Stimulated activated naive CD4-positive, alpha-beta T cell treated with Interleukin-2 at 50 U/mL for 16 hours (primary cell): ENCODE results near the gene SPSB1.

ENCODE experiments used
- DNase-seq: peaks from one replicate; lab custom pipeline; 2025; lab: John Stamatoyannopoulos, UW

The SPSB1 gene

GRCh38 chr1:9292361-9293240 lies at the start of gene SPSB1:
TSS of gene SPSB1 (plus strand) at chr1:9292894. CDS start at chr1:9355892, 62,998 bp downstream.
- DNase-seq, result peak; percentile 54

DNA sequence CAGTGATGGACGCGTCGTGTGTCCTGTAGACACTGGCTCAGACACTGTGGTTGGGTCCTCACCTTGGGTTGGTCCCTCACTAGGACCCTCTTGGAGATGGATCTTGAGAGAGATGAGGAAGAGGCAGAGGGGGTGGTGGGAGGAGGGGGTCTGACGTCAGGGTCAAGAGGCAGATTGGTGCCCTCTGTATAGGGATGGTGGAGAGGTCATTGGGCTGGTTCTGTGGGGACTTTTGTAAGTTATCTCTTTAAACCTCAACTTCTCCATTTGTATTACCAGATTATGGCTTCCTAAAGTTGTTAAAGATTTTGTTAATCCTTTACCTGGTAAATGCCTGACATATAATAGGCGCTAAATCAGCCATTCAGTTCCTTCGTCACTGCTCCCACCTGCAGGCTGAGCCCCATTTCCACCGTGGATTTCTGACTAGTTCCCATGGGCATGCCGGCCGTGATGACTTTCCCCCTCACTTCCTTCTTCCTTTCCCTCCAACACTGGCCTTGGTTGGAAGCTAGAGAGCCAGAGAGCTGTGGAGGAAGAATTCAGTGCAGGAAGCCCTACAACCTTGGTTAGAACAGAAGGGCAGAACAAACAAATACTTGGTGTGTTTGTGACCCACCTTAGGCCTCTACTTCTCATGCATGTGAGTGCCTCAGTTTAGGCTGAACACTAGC lies 49.5 kb upstream of the SPSB1 start:
- DNase-seq, result no peak

- no peak for DNase-seq
Measured at GRCh38 chr1:9244501-9245229, 48.0 kb upstream of the SPSB1 start.

- no peak for DNase-seq
Measured at GRCh38 chr1:9245230-9245619, 47.5 kb upstream of the SPSB1 start.

DNA sequence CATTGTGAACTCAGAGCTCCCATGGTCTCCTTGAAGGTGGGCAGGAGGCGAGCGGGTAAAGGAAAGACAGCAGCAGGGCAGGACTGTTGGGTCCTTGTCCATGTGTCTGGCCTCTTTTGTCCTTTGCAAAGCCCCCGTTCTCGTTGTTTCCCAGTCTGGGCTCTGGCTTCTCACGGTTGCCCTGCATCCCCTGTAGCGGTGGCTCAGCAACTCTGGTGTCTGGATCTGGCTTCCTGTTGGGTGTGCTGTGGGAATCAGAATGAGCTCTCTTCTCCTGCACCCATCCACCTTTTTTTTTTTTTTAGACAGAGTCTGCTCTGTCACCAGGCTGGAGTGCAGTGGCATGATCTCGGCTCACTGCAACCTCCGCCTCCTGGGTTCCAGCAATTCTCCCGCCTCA lies 47.0 kb upstream of the SPSB1 start:
- DNase-seq, result no peak

DNA sequence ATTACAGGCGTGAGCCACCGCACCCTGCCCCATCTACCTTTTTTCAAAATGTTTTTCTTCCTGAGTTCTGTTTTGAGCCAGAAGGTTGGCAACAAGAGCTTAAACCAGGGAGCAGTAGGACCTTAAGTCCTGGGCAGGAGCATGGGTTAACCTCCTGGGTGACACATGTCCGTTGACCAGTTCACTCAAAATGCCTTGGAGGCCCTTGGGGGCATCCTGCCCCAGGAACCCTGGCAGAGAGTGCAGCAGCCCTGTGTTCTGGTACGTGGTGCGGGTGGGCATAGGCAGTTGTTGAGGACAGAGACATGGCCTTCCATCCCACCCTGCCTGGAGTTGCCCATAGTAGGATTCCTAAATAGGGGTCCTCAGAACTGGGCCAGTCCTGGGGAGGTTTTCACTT lies 46.5 kb upstream of the SPSB1 start:
- no peak for DNase-seq

GRCh38 chr1:9246841-9247785 lies 45.6 kb upstream of the SPSB1 start:
- DNase-seq, result no peak

DNA sequence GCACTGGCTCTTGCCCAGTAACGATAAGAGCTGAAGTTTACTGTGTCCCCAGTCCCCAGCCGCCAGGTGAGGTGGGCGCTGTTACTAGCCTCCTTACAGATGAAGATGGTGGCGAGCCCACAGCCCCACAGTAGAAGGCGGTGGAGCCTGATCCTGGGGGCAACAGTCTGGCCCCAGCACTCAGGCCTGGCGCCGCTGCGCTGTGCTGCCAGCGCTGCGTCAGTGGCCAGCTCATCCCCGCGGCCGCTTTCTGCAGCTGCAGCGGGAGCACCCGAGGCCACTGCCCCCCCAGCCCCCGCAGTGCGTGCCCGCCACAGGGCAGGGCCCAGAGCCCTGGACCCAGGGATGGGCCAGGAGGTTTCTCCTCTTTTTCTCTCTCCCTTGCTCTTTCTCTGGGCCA lies 44.8 kb upstream of the SPSB1 start:
- DNase-seq, result no peak

DNA sequence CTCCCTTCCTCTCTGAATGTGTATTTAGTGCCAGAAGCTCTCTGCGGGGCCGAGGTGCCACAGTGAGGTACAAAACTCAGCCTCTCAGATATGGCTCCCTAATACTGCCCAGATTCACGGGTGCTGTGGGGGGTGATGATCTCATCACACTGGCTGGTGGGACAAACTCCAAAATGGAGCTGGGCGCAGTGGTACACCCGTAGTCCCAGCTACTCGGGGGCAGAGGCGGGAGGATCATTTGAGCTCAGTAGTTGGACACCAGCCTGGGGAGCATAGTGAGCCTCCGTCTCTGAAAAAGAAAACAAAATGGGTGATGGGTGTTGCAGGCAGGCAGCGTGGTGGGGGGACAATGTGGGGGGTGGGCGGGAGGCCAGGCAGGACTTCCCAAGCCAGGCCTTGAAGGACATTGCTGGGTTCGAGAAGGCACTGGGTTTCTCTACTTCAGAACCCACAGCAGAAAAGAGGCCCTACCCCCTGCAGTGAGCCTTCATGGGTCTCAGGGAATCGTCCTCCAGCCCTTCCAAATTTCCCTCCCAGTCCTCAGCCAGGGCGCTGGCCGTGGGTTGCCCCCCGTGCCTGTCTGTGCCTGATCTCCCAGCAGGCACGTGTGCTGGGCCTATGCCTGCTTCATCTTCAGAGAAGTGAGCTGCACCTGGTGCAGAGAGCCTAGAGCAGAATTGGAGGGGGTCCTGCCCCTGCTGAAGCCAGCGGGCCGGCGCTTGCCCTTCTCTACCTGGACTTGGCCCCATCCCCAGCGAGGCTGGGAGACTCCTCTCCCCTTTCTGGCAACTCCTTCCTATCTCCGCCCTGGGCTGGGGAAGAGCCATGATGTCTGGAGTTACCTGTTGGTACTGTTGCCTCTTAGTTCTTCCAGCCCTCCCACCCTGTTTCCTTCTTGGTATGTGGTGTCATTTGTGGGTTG lies 44.1 kb upstream of the SPSB1 start:
- no peak for DNase-seq

DNA sequence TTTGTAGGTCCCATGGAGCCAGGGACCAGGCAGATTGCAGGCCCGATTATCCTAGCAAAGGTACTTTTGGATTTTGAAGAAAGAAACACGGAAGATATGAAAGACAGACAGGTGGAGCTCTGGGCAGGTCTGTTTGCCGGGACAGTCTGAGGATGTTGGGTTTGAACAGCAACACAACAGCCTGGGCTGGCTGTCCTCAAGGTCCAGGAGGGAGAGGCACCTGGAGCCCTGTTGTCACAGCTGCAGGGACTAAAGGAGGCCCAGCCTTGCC lies 43.5 kb upstream of the SPSB1 start:
- no peak for DNase-seq

GRCh38 chr1:9249534-9250410 lies 42.9 kb upstream of the SPSB1 start:
- no peak for DNase-seq

DNA sequence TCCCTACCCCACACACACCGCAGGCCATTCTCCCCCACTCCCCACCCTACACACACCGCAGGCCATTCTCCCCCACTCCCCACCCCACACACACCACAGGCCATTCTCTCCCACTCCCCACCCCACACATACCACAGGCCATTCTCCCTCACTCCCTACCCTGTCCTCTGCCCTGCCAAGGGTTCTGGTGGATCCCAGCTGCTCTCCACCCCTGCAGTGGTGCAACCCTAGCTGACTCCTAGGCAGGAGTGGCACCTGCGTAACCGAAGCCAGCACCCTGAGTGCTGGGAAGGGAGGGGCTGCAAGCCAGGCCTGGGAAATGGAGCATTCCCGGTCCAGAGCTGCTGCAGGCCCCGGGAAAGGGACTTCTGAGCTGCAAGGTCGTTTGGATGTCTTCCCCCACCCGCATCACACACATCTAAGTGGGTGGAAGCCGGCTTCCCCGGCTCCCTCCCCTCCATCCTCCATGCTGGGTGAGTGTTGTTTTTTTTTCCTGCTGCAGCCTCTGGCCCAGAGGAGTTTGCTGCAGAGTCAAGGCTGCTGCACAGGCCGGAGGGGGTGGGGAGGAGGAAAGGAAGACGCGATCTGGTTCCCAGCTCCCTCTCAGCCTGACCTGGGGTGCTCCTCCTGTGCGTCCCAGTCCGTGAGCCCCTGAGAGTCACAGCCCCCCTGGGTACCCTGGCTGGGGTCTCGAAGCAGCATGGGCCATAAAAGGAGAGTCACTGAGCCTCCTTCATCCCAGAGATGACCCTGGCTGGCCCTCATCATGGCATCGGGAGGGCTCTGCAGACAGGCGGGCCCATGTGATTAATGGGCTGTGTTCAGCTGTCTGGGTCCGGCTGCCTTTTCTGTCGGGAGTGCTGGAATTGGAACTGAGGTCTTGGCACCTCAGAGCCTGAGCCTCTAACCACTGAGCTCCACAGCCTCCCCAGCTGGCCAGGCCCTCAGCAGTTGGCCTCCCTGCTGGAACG lies 42.0 kb upstream of the SPSB1 start:
- no peak for DNase-seq

DNA sequence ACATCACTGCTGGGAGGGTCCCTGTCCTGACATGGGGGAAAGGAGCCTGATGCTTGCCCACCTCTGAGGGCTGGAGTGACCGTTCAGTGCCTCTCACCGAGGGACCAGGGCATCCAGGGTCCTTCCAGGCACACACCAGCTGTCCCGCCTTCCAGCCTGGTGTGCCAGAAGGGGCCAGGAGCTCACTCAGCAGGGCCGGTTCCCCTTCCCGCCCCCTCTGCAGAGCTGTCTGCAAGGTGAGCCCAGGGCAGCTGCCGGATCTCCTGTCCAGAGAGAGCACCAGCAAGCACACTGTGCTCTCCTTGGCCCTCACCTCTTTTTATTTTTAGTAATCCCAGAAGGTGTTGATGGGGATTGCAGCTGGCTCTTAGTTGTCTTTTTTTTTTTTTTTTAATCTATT lies 41.2 kb upstream of the SPSB1 start:
- DNase-seq, result no peak

- DNase-seq, result no peak
Measured at GRCh38 chr1:9253004-9253403, 39.7 kb upstream of the SPSB1 start.

- no peak for DNase-seq
Measured at GRCh38 chr1:9253453-9254105, 39.1 kb upstream of the SPSB1 start.

DNA sequence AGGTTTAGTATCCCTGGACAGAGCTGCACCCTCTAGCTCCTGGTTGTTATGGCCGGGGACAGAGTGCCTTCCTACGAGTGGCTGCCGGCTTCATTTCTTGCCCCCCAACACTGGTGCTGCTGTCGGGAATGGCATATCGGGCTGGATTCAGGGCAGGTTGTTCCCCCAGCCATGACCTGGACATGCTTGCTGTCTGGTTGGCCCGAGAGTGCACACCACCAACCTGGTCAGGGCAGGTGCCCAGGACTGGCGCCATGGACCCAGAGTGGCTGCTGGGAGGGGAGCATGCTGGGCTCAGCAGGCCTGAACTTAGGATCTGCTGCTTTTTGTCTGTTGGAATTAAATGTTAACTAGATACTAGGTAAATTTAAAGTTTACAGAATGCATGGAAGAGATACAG lies 36.4 kb upstream of the SPSB1 start:
- no peak for DNase-seq

DNA sequence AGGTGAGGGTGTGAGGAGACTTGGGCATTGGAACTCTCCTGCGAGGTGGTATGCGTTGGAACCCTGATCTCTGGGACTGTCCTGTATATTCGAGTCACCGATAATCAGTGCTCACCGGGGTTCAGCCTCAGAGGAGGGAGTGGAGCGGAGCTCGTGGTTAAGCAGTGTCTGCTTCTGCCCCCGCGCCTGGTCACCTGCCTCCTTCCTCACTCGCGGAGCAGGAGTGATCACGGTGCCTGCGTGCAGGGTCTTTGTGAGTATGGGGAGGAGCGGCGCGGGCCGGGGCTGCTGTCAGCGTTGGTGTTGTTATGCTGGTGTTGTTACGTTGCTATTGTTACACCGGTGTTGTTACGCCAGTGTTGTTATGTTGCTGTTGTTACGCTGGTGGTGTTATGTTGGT lies 34.8 kb upstream of the SPSB1 start:
- DNase-seq, result no peak

DNA sequence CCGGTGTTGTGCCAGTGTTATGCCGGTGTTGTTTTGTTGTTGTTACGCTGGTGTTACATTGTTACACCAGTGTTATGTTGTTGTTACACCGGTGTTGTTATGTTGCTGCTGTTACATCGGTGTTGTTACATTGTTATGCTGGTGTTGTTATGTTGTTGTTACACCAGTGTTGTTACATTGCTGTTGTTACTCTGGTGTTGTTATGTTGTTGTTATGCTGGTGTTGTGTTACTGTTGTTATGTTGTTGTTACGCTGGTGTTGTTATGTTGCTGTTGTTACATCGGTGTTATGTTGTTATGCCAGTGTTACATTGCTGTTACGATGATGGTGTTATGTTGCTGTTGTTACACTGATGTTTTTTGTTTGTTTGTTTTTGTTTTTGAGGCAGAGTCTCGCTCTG lies 34.1 kb upstream of the SPSB1 start:
- no peak for DNase-seq
